Psoas muscle (tissue), 8 donors: ENCODE results near the gene P2RY14. TPM values are rescaled to one million over a fixed set of nuclear protein-coding genes. Genes with fewer than 3 reads are reported as not detected.

Source experiments
- ATAC-seq, 4 donors: fragments of 200-7000 bp; cut with Tn5 transposase; one replicate each; pipeline ENCODE4 v1.9.1; 2020; ENCODE audit warnings: moderate library complexity in 3 of 4, mild to moderate bottlenecking in 2 of 4
- DNase-seq, 2 donors: peaks; one replicate each; pipeline ENCODE4 v3.0.0-alpha.2; 2020
- H3K27ac ChIP-seq: fragments of 200-600 bp; one replicate; pipeline ENCODE4 v1.8.0; 2022
- H3K27me3 ChIP-seq, 3 donors: fragments of 200-600 bp in 1 of 3; one replicate each; pipeline versions ENCODE4 v1.6.1 to v1.8.0; 2013 to 2022; ENCODE audit warnings: low read length in 2 of 3, mild to moderate bottlenecking in 2 of 3, moderate library complexity in 1 of 3; ENCODE audit not compliant: insufficient read depth in 3 of 3
- H3K36me3 ChIP-seq, 2 donors: fragments of 200-600 bp in 1 of 2; one replicate each; pipeline versions ENCODE4 v1.6.1 to v1.8.0; 2013 to 2022; ENCODE audit warnings: low read depth in 1 of 2, mild to moderate bottlenecking in 1 of 2, moderate library complexity in 1 of 2; ENCODE audit not compliant: insufficient read depth in 1 of 2
- H3K4me1 ChIP-seq: fragments of 200-600 bp; one replicate; pipeline ENCODE4 v1.8.0; 2022
- H3K4me3 ChIP-seq: fragments of 200-600 bp; one replicate; pipeline ENCODE4 v1.8.0; 2022; ENCODE audit warnings: mild to moderate bottlenecking
- H3K9me3 ChIP-seq: fragments of 200-600 bp; one replicate; pipeline ENCODE4 v1.8.0; 2022
- CTCF ChIP-seq: fragments of 200-600 bp; IDR thresholded peaks from one replicate; pipeline ENCODE4 v1.8.0; 2022; ENCODE audit warnings: antibody characterized with exemption
- WGBS, 3 donors: extraction: QIAGEN DNeasy Blood & Tissue Kit; methylation state at CpG; one replicate each; pipeline versions ENCODE4 v1.1.6 to v1.1.7; 2013; 5-methylcytosine and 5-hydroxymethylcytosine counted together
- intact Hi-C, 2 donors: fragments of 100-400 bp; cut with DNase I; formaldehyde crosslinking; loops; one replicate each; pipeline versions ENCODE4 v1.11.0 to v1.14.2; 2022
- polyA plus RNA-seq, 3 donors: library from polyadenylated mRNA; stranded (reverse); fragments of 200-250 nt; gene quantifications; one replicate each; pipeline ENCODE4 v1.2.3, GENCODE V29; 2013
- total RNA-seq, 4 donors: library from RNA; stranded (reverse); fragmentation: NEBNext Ultra II Directional in 2 of 4; extraction: Animal tissue kit (Norgen Biotek cat#: 25700) in 2 of 4; gene quantifications; one replicate each; pipeline versions ENCODE4 v1.2.1 to v1.2.4, GENCODE V29; 2021 to 2023
- donor health status: healthy with polysubstance abuse.
- donor health status: DM: no; HTN: no; CAD: no; lungs with moderate emphysema.
- donor health status: Bipolar disorder and iron deficiency.
- donor health status: healthy.
- donor health status: DM: yes; HTN: yes; CAD: no.
- donor health status: DM: no; HTN: no; CAD: no.
- donor health status: DM: no; HTN: no; CAD: no.
- donor health status: DM: yes; HTN: yes; CAD: no.

The P2RY14 gene
- total and polyA plus RNA-seq, 7 donors: 0.55 to 1.9 (median 1.2) TPM

DNA sequence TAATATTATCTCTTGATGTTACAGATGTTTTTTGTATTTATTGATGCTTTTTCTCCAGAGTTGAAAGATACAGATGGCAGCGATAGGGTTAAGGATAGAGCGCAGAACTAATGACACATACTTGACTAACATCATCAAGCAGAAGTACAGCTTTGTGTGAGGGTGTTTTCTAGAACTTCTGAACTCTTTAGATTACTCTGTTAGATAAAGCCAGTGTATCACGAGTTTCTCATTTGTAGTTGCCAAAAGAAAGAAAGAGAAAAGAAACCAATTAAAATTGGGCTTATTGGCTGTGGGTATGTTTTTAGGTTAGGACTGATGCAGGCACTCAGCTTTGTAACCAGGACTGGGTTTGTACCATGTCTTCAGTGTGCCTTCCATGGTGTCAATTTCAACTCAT is 68.7 kb downstream of the P2RY14 start:
- H3K4me1 ChIP-seq: no peaks in the 10 kb centered on the region
- intact Hi-C loops: loop anchor here in 1 of 2 donors (5.0 kb wide), 1 partner anchor 32 kb away; no protein-coding TSS in a partner anchor
- H3K4me3 ChIP-seq: no peak overlapping the region
- 89 to 94% (median 93%) methylated on average over 3 of the region's 3 CpGs for WGBS, 3 donors
- no peak overlapping the region for H3K27ac ChIP-seq
- TF ChIP-seq CTCF: no peak
- H3K27me3 ChIP-seq: no peaks in the 10 kb centered on the region
- ATAC-seq (no peak), DNase-seq (no peak)
- H3K9me3 ChIP-seq: no peaks in the 10 kb centered on the region
- no peaks in the 10 kb centered on the region for H3K36me3 ChIP-seq

DNA sequence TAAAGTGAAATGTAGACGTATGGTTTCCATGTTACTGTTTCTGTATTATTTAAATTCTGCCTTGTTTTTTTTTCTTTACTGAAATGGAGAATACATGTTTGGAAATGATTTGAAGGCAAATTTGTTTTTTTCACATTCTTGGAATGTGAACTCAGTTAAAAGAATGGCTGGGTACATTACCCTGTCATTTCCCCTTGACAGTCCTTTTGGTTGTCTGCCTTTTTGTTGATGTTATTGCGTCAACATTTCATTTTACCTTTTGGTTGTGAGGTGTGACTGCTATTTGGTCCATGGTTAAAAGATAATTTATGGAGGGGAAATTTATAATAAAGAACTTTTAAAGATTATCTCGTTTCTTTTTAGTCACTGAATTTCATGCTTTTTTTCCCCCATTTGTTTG is 72.1 kb downstream of the P2RY14 start:
- intact Hi-C loops: no loop called here
- DNase-seq (no peak), ATAC-seq (no peak)
- Histone ChIP-seq H3K27ac (no peak overlapping the region), H3K4me1 (no peaks in the 10 kb centered on the region), H3K27me3 (no peaks in the 10 kb centered on the region), H3K9me3 (no peaks in the 10 kb centered on the region), H3K36me3 (no peaks in the 10 kb centered on the region), H3K4me3 (no peak overlapping the region)
- TF ChIP-seq CTCF: no peak
- 79 to 88% (median 84%) methylated on average over 3 of the region's 3 CpGs for WGBS, 3 donors

DNA sequence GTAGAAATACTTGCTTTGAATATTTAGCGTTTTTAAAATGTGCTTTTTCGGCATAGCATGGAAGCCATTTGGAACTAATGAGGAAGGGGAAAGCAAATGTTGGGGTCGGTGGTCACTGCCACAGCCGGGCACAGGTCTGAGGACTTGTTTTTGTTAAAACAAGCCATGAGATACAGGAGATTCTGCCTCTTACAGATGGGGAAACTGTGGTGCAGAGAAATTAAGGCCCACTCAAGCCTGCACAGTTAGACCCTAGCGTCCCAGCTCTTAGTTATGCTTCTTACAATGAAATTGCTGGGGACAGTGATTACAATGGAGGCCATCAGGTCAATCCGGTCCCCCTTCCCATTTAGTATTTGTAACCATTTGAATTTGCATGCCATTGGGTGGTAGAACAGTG is 72.9 kb downstream of the P2RY14 start:
- intact Hi-C loops: no loop called here
- 85 to 95% (median 92%) methylated on average over 6 of the region's 6 CpGs for WGBS, 3 donors
- no peak for ATAC-seq
- TF ChIP-seq CTCF: no peak
- Histone ChIP-seq H3K4me3 (no peak overlapping the region), H3K27ac (no peak overlapping the region), H3K4me1 (no peaks in the 10 kb centered on the region), H3K36me3 (no peaks in the 10 kb centered on the region), H3K27me3 (no peaks in the 10 kb centered on the region), H3K9me3 (no peaks in the 10 kb centered on the region)
- no peak for DNase-seq

GRCh38 chr3:151204530-151205402 is 73.6 kb downstream of the P2RY14 start:
- ATAC-seq: no peak
- Histone ChIP-seq H3K9me3 (no peaks in the 10 kb centered on the region), H3K4me3 (no peak overlapping the region), H3K36me3 (no peaks in the 10 kb centered on the region), H3K27me3 (no peaks in the 10 kb centered on the region), H3K4me1 (no peaks in the 10 kb centered on the region), H3K27ac (no peak overlapping the region)
- intact Hi-C loops: no loop called here
- 87 to 91% (median 89%) methylated on average over 3 of the region's 3 CpGs for WGBS, 3 donors
- TF ChIP-seq CTCF: no peak
- DNase-seq: no peak
